HL-60 (cell line): ENCODE data around the gene LCN15.

ENCODE experiments used
- CTCF ChIP-seq: IDR thresholded peaks from one replicate; pipeline ENCODE4 v1.5.1; 2011; ENCODE audit warnings: low read length, control low read depth, inconsistent platforms; ENCODE audit not compliant: insufficient read depth
- GABPA ChIP-seq: IDR thresholded peaks from 2 replicates; pipeline ENCODE4 v1.6.1; 2012; ENCODE audit warnings: low read depth
- POLR2AphosphoS5 ChIP-seq: IDR thresholded peaks from 2 replicates; pipeline ENCODE4 v1.6.1; 2012; ENCODE audit warnings: low read depth
- REST ChIP-seq: IDR thresholded peaks from 2 replicates; pipeline ENCODE4 v1.6.1; 2012; ENCODE audit warnings: low read depth; ENCODE audit not compliant: insufficient replicate concordance
- SPI1 ChIP-seq: IDR thresholded peaks from 2 replicates; pipeline ENCODE4 v1.6.1; 2012; ENCODE audit warnings: low read depth, mild to moderate bottlenecking, borderline replicate concordance

- TF ChIP-seq CTCF (no peak), POLR2AphosphoS5 (no peak), REST (no peak), GABPA (no peak), SPI1 (no peak)
Observed at GRCh38 chr9:136759001-136759400, 5.3 kb downstream of the LCN15 start.
